NCI-H187 (cell line): ENCODE measurements around the gene ACBD5.
A peak's percentile ranks its signal among the peaks of the same experiment; 100 is the strongest.
"Not testable (repeated sequence)": the region's sequence is repeated elsewhere in the genome, so short reads cannot be mapped to it uniquely, and the experiment has no call there.

Experiments used
- DNase-seq, 2 experiments: peaks; one replicate each; lab custom pipeline; 2025; lab: John Stamatoyannopoulos, UW

The ACBD5 gene

DNA sequence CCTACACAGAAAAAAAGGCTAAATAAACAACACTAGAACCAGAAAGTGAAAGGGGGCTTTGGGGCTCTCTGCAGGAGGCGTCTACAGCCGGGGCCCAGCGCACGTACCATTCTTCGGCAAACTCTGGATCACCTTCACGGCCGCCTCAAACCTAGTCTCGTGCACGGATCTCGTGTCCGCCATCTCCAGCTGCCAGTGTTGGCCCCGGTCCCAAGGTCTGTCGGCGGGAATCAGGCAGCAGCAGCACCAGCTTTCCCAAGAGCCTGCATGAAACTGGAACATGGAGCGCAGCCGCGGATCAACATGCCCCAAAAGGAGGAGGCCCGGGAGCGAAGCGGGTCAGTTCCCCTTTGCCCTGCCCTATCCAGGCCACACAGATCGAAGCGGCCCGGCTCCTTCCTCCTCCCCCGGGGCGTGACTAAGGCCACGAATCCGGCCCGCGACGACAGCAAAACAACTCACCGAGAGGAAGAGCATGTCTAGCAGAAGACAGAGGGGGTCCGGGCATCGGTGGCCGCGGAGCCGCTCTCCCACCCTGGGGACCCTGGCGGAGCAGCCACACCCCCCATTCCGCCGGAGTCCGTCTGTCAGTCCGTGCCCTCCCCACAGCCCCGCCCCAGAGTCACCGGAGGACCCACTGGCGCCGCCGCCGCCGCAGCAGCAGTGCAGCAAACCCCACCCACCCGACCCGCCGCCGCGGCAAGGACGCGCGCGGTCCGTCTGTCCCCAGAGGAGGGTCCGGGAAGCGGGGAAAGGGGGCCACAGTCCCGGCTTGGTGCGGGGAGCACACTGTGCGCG is at the start of gene ACBD5:
ACBD5 (minus strand) TSS at position 586 of the 798 bp plus-strand sequence; CDS start at position 477, 109 bp downstream.
- peak; percentile 19 to 50 for DNase-seq

DNA sequence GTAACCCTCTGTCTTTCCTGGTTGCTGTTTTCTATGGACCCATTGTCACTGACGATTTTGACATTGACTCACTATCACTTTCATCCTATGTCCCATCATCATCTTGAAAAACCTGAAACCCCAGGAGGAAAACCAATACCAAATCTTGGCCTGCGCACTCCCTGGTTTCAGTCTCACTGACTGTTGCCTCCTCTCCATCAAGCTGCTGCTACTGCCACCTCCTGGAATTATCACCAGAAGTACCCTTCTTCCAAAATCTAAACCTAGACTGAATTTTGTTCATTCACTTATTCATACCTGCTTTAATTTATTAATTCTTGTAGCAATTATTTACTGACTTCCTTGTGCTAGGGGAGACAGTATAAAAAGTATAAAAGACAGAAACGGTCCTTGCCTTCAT is 44.5 kb upstream of the ACBD5 start:
- DNase-seq: no peak

DNA sequence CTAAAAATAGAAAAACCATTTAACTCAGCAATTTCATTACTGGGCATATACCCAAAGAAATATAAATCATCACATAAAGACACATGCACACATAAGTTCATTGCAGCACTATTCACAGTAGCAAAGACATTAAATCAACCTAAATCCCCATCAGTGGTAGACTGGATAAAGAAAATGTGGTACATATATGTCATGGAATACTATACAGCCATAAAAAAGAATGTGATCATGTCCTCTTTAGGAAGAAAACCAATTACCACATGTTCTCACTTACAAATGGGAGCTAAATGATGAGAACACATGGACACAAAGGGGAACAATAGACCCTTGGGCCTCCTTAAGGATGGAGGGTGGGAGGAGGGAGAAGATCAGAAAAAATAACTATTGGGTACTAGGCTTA is 36.0 kb upstream of the ACBD5 start:
- DNase-seq: no peak

DNA sequence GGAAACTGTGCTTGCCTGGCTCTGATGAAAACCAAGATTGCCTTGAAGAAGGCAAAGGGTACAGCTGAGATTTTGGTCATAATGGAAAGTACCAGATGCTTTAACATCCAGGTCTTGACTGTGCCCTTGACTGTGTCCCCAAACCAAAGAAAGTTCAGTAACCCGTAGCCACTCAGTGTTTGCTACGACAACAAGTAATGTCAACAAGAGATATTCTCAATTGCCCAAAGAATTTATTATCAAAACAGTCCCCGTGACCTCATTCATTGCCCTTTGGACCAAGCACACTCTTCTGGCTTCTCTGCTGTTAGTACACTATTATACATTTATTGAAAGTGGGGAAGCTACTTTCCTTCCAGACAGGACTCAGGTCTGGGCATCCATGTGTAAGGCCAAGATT is 25.4 kb upstream of the ACBD5 start:
- DNase-seq: not testable (repeated sequence)

GRCh38 chr10:27262788-27263187 is 22.2 kb upstream of the ACBD5 start:
- DNase-seq: not testable (repeated sequence)

- DNase-seq: no peak
Measured at GRCh38 chr10:27258838-27259812, 18.5 kb upstream of the ACBD5 start.

DNA sequence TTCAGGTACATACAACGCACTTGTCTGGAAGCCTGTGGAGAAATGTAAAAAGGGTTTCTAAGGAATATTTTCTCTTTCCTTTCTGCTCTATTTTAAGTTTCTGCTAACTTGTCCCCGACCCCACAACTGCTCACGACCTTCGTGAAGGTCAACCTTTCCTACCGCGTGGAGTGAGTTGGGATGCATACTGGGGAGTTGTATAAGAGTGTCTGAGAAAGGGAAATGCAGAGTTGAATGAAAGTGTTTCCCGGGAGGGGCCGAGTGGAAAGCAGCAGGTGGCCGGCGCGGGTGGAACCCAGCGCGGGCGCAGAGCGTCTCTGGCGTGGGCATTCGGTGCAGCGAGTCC is 17.9 kb upstream of the ACBD5 start:
- no peak for DNase-seq

- no peak for DNase-seq
Measured at GRCh38 chr10:27256299-27257189, 15.9 kb upstream of the ACBD5 start.

- no peak for DNase-seq
Measured at GRCh38 chr10:27253576-27253975, 13.0 kb upstream of the ACBD5 start.

DNA sequence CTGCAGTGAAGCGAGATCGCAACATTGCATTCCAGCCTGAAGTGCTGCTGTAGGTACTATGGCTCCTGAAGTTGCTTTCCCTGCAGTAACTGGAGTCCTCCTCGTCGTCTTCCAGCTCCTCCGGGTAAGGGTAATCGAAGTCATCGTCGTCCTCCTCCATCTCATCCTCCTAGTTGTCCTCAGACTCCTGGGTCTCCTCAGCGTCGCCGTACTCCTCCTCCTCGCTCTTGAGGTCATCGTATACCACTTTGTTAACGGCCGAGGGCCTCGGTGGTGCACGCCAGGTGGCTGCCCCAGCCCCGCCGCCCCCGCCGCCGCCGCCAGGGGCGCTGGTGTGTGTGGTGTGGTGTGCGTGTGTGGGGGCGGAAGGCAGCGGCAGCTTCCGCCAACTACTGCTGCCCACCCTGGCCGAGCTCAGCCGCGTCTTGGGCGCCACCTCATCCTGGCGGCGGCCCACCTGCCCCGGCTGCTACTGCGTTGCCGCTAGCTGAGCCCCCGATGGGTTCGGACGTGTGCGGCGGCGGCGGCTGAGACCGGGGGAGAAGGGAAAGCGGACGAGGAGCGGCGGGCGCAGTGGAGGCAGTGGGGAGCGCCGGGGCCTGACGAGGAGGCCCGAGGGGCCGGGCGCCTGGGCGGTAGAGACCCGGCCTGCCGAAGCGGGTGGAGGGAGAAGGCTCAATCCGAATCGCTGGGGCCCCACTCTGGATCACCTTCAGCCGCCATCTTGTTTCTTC is 11.8 kb upstream of the ACBD5 start:
- no peak for DNase-seq

- DNase-seq: no peak
Measured at GRCh38 chr10:27251554-27251953, 11.0 kb upstream of the ACBD5 start.

DNA sequence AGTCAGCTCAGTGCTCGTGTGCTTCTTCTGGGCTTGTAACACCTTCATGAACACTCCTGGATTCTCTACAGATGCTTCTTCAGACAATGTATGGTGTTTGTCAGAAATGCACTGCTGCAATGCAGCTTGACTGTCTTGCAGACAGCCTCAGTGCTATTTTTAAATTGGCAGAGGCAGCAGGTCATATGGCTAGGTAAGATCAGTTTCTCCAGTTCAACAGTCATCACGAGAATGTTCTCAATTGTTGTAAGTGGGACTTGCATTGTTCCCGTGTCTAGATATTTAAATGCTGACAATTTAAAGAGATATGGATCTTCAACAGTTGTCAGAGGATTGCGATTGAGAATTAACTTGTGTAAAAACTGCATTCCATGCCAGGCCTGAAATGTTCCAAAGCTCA is 7.6 kb upstream of the ACBD5 start:
- no peak for DNase-seq

DNA sequence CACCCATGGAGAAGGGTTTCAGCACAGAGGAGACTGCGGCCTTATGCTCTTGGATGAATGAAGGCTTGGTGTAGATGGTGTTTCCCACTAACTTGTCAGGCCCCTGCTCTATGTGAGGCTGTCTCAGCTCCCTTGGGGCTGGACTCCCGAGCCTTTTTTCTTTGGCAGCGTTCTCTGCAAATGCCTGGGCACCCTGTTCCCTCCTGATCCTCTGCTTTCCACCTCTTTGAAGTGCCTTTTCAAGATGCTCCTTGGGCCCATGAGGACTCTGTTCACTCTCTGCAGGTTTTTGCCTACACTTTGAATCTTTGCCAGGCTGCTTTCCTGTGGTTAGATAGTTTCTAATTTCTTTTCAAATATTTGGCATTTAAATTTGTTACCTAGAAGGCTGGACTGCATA is 6.8 kb upstream of the ACBD5 start:
- DNase-seq: no peak

- DNase-seq: no peak
Measured at GRCh38 chr10:27247006-27247405, 6.4 kb upstream of the ACBD5 start.

DNA sequence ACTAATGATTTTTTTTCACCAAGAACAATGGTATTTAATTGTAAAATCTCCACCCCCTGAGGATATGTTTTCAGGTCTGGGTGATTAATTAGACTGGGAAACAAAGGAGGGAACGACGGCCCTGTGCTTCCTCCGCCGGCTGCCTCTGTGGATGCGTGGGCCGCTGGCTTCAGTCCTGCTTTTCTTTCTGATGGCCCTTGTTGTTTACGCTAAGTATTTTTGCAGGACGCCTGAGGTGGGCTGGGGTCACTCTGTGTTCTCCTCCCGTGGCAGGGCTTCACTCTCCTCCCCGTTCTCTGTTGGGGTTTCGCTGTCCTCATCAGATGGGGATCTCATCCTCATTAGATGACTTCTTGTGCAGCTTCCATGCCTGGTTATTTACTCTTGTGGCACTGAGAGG is 5.2 kb upstream of the ACBD5 start:
- DNase-seq: no peak

DNA sequence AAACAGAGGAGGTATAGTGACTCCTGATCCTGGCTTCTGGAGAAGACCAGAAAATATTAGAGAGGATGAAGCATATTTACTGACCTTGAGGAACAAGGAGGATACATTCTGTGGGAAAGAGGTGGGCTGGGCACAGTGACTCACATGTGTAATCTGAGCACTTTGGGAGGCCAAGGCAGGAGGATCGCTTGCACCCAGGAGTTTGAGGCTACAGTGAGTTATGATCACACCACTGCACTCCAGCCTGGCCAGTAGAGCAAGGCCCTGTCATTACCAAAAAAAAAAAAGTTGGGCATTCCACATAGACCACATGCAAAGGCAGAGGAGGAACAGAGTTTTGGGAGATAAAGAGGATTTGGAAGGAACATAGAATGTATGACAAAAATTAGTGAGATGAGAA is 4.4 kb upstream of the ACBD5 start:
- DNase-seq: no peak

DNA sequence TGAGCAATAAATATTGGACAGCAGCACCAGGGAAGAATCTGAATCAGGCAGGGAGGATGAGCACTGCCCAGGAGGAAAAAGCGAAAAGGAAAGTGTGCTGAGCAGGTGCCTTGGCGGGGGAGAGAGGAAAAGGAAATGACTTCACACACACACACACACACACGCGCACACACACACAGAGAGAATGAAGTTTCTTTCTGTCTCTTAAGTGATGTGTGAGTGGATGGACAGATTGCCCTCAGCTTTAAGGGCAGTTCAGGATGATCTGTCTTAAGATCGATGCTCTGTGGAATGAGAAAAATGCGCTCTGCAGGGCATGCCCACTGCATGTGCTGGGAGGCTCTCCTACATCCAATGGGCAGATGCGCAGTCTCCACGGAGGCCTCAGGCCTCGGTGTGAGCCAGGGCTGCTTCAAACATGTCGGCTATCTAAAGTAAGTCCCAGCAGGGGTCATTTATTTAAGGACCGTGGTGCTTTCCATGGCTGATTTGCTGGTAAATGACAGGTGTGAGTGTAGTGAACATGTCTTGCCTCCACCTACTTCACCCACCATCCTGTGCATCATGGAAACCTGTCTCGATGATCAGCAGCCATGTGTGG is 2.5 kb upstream of the ACBD5 start:
- peak; percentile 12 to 33 for DNase-seq

GRCh38 chr10:27242473-27242950 is 1.9 kb upstream of the ACBD5 start:
- DNase-seq: no peak

- DNase-seq: peak; percentile 66 to 80
Measured at GRCh38 chr10:27241652-27242472, 1.3 kb upstream of the ACBD5 start.
